SH-SY5Y (cell line): ENCODE measurements around the gene CLPSL2.

Experiments
- GATA2 ChIP-seq: IDR thresholded peaks from 2 replicates; pipeline ENCODE4 v1.6.1; 2011; ENCODE audit warnings: mild to moderate bottlenecking, low read depth, low read length
- GATA3 ChIP-seq: IDR thresholded peaks from 2 replicates; pipeline ENCODE4 v1.6.1; 2011; ENCODE audit warnings: low read depth, mild to moderate bottlenecking, low read length, moderate library complexity

DNA sequence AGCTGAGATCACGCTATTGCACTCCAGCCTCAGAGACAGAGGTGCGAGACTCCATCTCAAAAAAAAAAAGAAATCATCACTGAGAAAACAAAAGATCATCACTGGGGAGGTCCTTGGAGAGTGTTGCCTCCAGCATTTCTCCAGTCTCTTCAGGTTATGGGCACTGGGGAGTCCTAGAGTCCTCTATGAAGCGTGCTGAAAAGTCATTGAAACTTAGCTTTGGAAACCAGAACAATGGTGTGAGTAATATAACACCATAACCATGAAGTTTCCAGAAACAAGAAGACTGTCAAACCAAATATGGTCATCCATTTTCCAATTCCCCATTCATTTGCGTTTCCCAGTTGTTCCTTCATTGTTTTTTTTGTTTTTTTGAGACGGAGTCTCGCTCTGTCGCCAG, 25.8 kb upstream of the CLPSL2 start:
- no peak for TF ChIP-seq GATA2
- no peak for TF ChIP-seq GATA3
